T-helper 17 cell (primary cell): Measurements from ENCODE around the gene SSX2IP. TPM values are rescaled to one million over a fixed set of nuclear protein-coding genes. Genes with fewer than 3 reads are reported as not detected.
"Not testable (repeated sequence)": the region's sequence is repeated elsewhere in the genome, so short reads cannot be mapped to it uniquely, and the experiment has no call there.

Experiments
- ATAC-seq: fragments of 150-1000 bp; cut with Tn5 transposase; 2 replicates; pipeline ENCODE4 v1.10.0; 2021; ENCODE audit warnings: mild to moderate bottlenecking, moderate library complexity
- DNase-seq, 3 donors: peaks; one replicate each; pipeline versions ENCODE4 v3.0.0 to v3.0.0-alpha.2; 2020 to 2021
- H3K9me3 ChIP-seq: one replicate; pipeline ENCODE4 v1.7.0; 2013; ENCODE audit warnings: low read length, mild to moderate bottlenecking; ENCODE audit not compliant: control insufficient read depth, poor library complexity, severe bottlenecking
- H3K27ac Mint-ChIP-seq: one replicate; pipeline ENCODE4 v1.8.0; 2022; ENCODE audit warnings: mild to moderate bottlenecking, moderate library complexity, mixed read lengths
- H3K27me3 Mint-ChIP-seq: one replicate; pipeline ENCODE4 v1.8.0; 2022; ENCODE audit warnings: mixed read lengths
- H3K36me3 Mint-ChIP-seq: one replicate; pipeline ENCODE4 v1.8.0; 2022; ENCODE audit warnings: low read depth, mixed read lengths
- H3K4me1 Mint-ChIP-seq: one replicate; pipeline ENCODE4 v1.8.0; 2022; ENCODE audit warnings: mild to moderate bottlenecking, mixed read lengths
- H3K4me3 Mint-ChIP-seq: one replicate; pipeline ENCODE4 v1.8.0; 2022; ENCODE audit warnings: mild to moderate bottlenecking, moderate library complexity, mixed read lengths
- total RNA-seq, 4 donors: library from RNA in 2 of 4; stranded (reverse) in 2 of 4; gene quantifications; one replicate each; pipeline ENCODE4 v1.2.3 and lab custom pipeline; 2022 to 2026

Gene SSX2IP
- total RNA-seq, 2 donors from 2014 or later: 6.6 to 17.2 TPM

DNA sequence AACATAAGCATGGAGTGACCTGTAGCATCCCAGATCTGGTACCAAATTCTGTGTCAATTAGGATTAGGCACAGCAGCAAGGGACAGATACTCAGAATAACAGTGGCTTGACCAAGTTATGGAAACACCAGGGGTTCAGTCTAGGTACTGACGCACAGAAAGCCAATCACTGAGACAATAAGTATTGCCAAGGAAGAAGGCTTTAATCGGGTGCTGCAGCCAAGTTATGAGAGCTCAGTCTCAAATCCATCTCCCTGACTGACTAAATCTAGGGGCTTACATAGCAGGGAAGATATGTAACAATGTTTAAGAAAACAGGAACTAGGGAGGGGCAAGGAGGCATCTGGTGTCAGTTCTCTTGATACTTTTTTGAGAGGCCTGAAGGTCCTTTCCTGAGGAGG is 76.4 kb downstream of the SSX2IP start:
- H3K4me3 Mint-ChIP-seq: no peak overlapping the region
- H3K27ac Mint-ChIP-seq: no peak overlapping the region
- peaks cover 3% of the 10 kb centered on the region for H3K4me1 Mint-ChIP-seq
- no peak for ATAC-seq
- no peak for DNase-seq
- H3K36me3 Mint-ChIP-seq: peaks cover 2% of the 10 kb centered on the region
- H3K27me3 Mint-ChIP-seq: peaks cover 13% of the 10 kb centered on the region
- no peaks in the 10 kb centered on the region for H3K9me3 ChIP-seq

DNA sequence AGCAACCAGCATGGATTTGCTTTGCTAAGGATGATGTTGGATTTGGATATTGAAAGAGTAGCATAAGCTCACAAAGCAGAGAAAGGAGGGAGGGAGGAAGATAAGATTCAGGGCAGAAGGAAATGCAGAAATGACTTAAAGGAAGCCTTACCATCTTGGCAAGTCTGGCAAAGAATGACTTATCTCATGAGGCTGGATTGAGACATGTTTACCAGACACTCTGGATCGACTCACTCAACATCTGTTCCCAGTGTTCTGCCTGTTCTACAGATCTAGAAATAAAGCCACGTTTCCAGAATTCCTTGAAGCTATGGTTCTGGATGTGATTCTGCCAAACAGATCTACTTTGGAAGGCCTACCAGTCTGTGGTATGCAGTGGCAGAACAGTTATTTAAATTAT is 77.2 kb downstream of the SSX2IP start:
- no peak for ATAC-seq
- no peak for DNase-seq
- H3K4me1 Mint-ChIP-seq: peaks cover 3% of the 10 kb centered on the region
- peaks cover 2% of the 10 kb centered on the region for H3K36me3 Mint-ChIP-seq
- no peak overlapping the region for H3K4me3 Mint-ChIP-seq
- no peaks in the 10 kb centered on the region for H3K9me3 ChIP-seq
- H3K27ac Mint-ChIP-seq: no peak overlapping the region
- peaks cover 13% of the 10 kb centered on the region for H3K27me3 Mint-ChIP-seq

DNA sequence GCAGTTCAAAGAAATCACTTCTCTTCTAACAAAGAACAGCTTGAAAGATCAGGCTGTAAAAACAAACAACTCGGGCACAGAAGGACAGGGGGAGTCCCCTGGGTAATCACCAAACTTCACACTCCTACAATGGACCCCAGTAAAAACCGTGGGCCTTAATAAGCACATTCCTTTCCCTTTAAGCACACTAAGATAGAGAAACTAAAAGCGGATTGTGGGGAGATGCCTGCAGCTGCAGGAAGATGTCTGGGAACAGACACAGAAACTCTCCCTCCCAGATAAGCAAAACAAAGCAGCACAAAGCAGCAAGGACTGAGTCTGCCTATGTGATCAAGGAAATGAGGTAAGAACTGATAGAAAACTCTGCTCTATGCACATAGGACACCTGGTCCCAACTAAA is 78.5 kb downstream of the SSX2IP start:
- peaks cover 9% of the 10 kb centered on the region for H3K27me3 Mint-ChIP-seq
- H3K9me3 ChIP-seq: no peaks in the 10 kb centered on the region
- ATAC-seq (peak; percentile 39), DNase-seq (no peak)
- H3K4me3 Mint-ChIP-seq: no peak overlapping the region
- peaks cover 3% of the 10 kb centered on the region for H3K4me1 Mint-ChIP-seq
- no peak overlapping the region for H3K27ac Mint-ChIP-seq
- H3K36me3 Mint-ChIP-seq: peaks cover 2% of the 10 kb centered on the region

DNA sequence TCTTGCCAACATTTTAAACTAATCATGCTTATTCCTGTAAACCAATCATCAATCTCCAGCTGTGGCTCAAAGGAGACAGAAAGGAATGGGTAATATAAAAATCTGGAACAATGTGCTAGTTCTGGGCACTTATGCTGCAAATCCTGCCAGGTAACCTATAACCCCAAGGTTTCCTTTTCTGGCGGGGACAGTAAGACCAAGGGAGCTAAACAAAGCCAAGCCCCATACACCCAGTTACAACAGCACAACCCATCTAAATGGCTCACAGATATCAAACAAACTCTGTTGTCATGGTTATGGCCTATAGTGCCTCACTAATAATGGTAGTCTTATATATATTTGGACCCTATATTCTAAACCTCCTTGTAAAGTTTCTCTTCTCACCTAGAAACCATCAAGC is 79.2 kb downstream of the SSX2IP start:
- Mint-ChIP-seq H3K27ac (no peak overlapping the region), H3K4me3 (no peak overlapping the region)

DNA sequence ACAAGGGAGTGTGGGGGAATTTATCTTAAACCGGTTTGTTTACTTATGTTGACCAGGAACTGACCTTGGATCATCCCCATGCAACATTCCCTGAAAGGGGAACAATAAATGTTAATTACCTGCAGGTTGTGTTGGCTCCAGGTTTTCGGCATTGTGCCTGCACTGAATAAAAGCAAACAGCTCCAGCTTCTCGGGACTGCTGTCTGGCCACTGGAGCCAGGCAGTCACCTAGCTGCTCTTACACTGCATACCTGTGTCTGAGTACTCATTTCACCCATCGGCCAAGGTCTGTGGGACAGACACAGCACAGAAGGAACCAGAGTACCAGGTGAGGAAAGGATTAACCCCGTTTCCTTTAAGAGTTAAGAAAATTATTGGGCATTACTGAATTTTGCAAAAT is 83.3 kb downstream of the SSX2IP start:
- H3K4me3 Mint-ChIP-seq: no peak overlapping the region
- H3K36me3 Mint-ChIP-seq: no peaks in the 10 kb centered on the region
- H3K27ac Mint-ChIP-seq: no peak overlapping the region
- no peak for DNase-seq
- no peak for ATAC-seq
- H3K4me1 Mint-ChIP-seq: no peaks in the 10 kb centered on the region
- H3K9me3 ChIP-seq: peaks cover 10% of the 10 kb centered on the region
- peaks cover 6% of the 10 kb centered on the region for H3K27me3 Mint-ChIP-seq

More for the DNA sequence above, 79.2 kb downstream of the SSX2IP start:
- Mint-ChIP-seq H3K36me3 (peaks cover 2% of the 10 kb centered on the region), H3K27me3 (peaks cover 6% of the 10 kb centered on the region), H3K4me1 (no peaks in the 10 kb centered on the region)
- ATAC-seq: no peak
- no peak for DNase-seq
- peaks cover under 1% of the 10 kb centered on the region for H3K9me3 ChIP-seq

DNA sequence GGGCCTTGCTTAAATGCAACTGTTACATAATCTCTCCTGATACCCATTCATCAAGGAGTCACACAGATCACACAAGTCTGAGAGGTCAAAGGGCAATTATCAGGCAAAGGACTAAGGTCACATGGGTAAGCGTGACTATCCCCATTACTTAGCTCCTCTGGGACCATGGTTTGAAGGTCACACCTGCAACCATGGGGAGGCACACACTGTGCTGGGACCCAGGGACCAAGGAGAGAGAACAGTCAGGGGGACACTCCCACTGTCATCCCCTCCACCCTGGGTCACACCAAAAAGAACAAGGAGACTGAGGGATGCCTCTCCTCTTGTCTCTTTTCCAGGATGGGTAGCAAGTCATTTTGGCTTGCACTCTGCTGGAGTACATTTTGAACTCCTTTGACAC is 85.1 kb downstream of the SSX2IP start:
- DNase-seq: no peak
- no peak overlapping the region for H3K4me3 Mint-ChIP-seq
- H3K27me3 Mint-ChIP-seq: no peaks in the 10 kb centered on the region
- no peak overlapping the region for H3K27ac Mint-ChIP-seq
- no peaks in the 10 kb centered on the region for H3K36me3 Mint-ChIP-seq
- no peaks in the 10 kb centered on the region for H3K4me1 Mint-ChIP-seq
- no peak for ATAC-seq
- peaks cover 10% of the 10 kb centered on the region for H3K9me3 ChIP-seq

DNA sequence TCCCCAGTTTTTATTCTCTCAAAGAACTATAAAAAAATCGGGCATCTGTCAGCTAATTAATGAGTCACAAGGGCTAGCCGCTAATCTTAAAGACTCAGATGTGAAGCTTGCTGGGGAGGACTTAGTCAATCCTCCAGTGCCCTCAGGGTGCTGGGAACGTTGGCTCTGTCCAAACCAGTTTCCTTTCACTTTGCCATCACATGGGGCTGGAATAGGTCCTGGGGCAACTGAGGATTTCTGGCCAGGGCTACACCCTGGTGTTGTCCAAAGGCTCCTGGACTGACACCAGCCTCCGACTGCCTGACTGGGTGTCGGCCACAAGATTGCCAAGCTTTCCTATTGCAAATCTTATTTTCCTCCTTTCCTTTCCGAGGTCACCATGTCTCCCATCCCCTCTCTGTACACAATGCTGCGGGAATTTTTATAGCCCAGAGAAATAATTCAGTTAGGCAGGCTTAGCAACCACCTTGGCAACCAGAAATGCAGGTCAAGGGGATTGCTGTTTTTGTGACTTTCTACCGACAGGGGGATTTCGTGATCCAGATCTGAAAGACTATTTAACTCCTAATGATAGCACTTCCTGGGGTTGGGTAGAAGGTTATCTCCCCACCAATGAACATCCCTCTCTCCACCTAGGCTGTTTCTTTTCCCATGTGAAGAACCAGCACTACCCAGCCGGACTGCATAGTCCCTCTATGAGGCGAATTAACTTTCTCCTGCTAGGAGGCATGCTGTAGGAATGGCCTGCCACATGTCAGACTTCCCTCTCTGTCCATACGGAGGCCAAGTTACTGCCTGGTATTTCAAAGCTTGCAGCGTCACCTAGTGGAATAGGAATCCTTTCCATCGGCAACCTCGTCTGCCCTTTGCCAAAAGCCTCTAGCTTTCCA is 86.1 kb downstream of the SSX2IP start:
- Mint-ChIP-seq H3K4me1 (peaks cover 1% of the 10 kb centered on the region), H3K27ac (no peak overlapping the region), H3K36me3 (no peaks in the 10 kb centered on the region), H3K4me3 (no peak overlapping the region), H3K27me3 (no peaks in the 10 kb centered on the region)
- H3K9me3 ChIP-seq: peaks cover 10% of the 10 kb centered on the region
- DNase-seq: no peak
- no peak for ATAC-seq

DNA sequence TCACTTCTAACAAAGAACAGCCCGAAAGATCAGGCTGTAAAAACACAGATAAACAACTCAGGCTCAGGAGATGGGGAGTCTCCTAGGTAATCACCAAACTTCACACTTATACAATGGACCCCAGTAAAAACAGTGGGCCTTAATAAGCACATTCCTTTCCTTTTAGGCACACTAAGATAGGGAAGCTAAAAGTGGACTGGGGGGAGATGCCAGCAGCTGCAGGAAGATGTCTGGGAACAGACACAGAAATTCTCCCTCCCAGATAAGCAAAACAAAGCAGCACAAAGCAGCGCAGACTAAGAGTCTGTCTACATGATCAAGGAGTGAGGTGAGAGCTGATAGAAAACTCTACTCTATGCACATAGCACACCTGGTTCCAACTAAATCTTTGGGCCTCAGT is 87.0 kb downstream of the SSX2IP start:
- DNase-seq: no peak
- no peak overlapping the region for H3K4me3 Mint-ChIP-seq
- no peaks in the 10 kb centered on the region for H3K27me3 Mint-ChIP-seq
- H3K36me3 Mint-ChIP-seq: no peaks in the 10 kb centered on the region
- ATAC-seq: no peak
- H3K9me3 ChIP-seq: peaks cover 10% of the 10 kb centered on the region
- no peak overlapping the region for H3K27ac Mint-ChIP-seq
- H3K4me1 Mint-ChIP-seq: peaks cover 7% of the 10 kb centered on the region

DNA sequence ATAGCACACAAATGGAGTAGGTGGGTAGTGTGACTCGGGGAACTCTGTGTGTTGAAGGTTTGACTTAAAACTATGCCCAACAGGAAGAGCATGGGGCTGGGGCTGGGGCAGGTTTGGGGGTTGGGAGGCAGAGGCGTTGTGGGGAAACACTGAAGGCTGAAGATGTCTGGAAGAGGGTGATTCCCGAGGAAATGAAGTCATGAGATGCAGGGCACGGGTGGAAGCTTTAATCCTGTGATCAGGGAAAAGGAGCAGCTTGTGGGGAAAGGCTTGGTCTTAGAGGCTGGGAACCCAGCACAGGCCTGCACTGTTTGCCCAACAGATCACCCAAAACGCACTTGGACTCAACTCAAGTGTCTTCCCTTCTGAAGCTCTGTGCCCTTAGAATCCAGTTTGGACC is 89.5 kb downstream of the SSX2IP start:
- no peak overlapping the region for H3K4me3 Mint-ChIP-seq
- H3K27me3 Mint-ChIP-seq: no peaks in the 10 kb centered on the region
- DNase-seq (no peak), ATAC-seq (no peak)
- no peak overlapping the region for H3K27ac Mint-ChIP-seq
- no peaks in the 10 kb centered on the region for H3K36me3 Mint-ChIP-seq
- peaks cover 8% of the 10 kb centered on the region for H3K9me3 ChIP-seq
- H3K4me1 Mint-ChIP-seq: peaks cover 7% of the 10 kb centered on the region

DNA sequence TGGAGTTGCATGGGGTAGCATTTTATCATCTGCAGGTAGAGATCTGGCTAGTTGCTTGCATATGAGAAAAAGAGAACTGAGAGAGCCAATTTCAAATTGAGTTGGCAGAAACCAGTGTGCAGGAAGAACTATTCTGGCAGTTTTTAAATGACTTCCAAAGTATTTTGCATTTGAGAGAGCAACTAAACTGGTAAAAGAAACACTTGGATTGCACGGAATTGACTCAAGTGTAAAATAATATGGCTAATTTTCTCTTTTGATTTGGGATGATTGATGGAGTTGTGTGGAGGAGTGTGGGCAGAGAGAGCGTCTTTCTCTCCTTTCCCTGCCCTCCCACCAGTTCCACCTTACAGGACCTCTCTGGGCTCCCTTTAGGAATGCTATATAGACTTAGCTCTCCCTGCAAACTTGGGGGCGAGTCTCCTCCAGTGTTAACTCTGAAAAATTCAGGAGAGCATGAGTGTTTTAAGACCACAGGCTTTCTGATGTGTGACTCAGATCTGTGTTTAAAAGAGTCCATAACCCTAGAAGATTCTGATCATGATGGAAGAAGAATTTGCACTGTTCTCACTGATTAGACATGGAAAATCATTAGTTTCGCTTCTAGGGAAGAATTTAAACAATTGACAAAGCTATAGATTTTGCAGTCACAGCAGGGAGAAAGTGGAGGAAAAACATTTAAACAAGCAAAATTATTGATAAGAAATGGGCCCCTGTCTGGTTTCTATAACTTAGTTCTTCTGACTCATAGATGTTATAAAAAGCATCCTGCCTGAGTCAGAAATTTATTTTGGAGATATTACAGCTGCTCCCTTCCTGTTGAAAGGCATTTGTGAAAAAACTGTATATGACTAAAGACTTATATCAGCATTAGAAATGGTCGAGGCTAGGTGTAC is 91.2 kb downstream of the SSX2IP start:
- no peaks in the 10 kb centered on the region for H3K27me3 Mint-ChIP-seq
- no peaks in the 10 kb centered on the region for H3K9me3 ChIP-seq
- no peak overlapping the region for H3K27ac Mint-ChIP-seq
- no peaks in the 10 kb centered on the region for H3K36me3 Mint-ChIP-seq
- H3K4me3 Mint-ChIP-seq: no peak overlapping the region
- no peak for DNase-seq
- ATAC-seq: no peak
- peaks cover 7% of the 10 kb centered on the region for H3K4me1 Mint-ChIP-seq

DNA sequence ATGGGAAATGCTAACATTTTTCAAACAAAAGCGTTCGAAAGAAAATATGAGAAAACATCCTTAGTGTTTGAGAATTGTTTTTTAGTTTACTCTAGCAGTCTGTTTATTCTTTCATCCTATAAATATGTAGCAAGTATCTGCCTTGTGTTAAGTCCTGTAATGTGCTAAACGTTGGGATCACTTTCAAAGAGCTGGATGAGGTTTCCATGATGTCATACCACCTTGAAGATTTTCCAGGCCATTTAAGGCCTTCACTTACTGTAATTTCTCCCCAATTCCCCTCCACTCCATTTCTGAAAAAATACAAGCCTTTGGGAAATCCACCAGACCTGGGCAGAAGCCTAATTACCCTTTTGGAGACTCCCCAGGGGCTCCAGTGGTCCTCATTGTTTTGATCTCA is 91.8 kb downstream of the SSX2IP start:
- Mint-ChIP-seq H3K27ac (no peak overlapping the region), H3K4me1 (peaks cover 7% of the 10 kb centered on the region), H3K27me3 (no peaks in the 10 kb centered on the region), H3K4me3 (no peak overlapping the region), H3K36me3 (no peaks in the 10 kb centered on the region)
- no peak for ATAC-seq
- no peak for DNase-seq
- H3K9me3 ChIP-seq: no peaks in the 10 kb centered on the region

DNA sequence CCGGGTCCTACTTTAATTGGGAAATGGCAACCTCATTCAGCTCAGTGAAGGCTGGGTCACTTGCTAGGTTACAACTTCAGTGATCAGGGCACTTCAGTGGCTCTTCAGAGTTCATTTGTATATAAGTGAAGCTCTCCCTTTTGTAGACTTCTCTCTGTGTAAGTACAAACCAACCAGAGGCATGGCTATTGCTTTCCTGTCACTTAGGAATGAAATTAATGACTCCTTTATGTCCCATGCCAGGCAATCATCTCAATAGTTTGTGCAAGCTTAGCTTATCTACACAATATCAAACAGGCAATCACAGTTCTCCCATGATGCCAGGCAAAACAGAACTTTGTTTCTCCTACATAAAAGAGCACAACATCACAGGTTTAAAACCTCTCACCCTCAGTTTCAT is 93.2 kb downstream of the SSX2IP start:
- no peak for ATAC-seq
- H3K9me3 ChIP-seq: no peaks in the 10 kb centered on the region
- DNase-seq: no peak
- H3K27ac Mint-ChIP-seq: no peak overlapping the region
- H3K27me3 Mint-ChIP-seq: no peaks in the 10 kb centered on the region
- H3K4me3 Mint-ChIP-seq: no peak overlapping the region
- H3K4me1 Mint-ChIP-seq: peaks cover 7% of the 10 kb centered on the region
- H3K36me3 Mint-ChIP-seq: no peaks in the 10 kb centered on the region

DNA sequence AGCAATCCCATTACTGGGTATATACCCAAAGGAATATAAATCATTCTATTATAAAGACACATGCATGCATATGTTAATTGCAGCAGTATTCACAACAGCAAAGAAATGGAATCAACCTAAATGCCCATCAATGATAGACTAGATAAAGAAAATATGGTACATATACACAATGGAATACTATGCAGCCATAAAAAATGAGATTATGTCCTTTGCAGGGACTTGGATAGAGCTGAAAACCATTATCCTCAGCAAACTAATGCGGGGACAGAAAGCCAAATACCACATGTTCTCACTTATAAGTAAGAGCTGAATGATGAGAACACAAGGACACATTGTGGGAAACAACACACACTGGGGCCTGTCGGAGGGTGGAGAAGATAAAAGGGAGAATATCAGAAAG is 95.3 kb downstream of the SSX2IP start:
- H3K4me1 Mint-ChIP-seq, H3K27ac Mint-ChIP-seq, ATAC-seq, H3K36me3 Mint-ChIP-seq, H3K27me3 Mint-ChIP-seq, H3K9me3 ChIP-seq, DNase-seq, H3K4me3 Mint-ChIP-seq: not testable (repeated sequence)
